Mucosa of stomach (tissue), 1 donor: ENCODE results near the gene CALML5.
A peak's percentile ranks its signal among the peaks of the same experiment; 100 is the strongest.

Source experiments
- H3K27me3 ChIP-seq: one replicate; pipeline ENCODE4 v1.7.0; 2013; ENCODE audit warnings: mild to moderate bottlenecking, low read length; ENCODE audit not compliant: control insufficient read depth, insufficient read depth
- H3K36me3 ChIP-seq: one replicate; pipeline ENCODE4 v1.7.0; 2013; ENCODE audit warnings: low read length; ENCODE audit not compliant: control insufficient read depth, insufficient read depth
- H3K4me1 ChIP-seq: one replicate; pipeline ENCODE4 v1.7.0; 2013; ENCODE audit warnings: mild to moderate bottlenecking, low read length; ENCODE audit not compliant: control insufficient read depth, insufficient read depth
- H3K4me3 ChIP-seq: one replicate; pipeline ENCODE4 v1.7.0; 2013; ENCODE audit warnings: low read length
- H3K9ac ChIP-seq: one replicate; pipeline ENCODE4 v1.7.0; 2013; ENCODE audit warnings: mild to moderate bottlenecking, low read length, moderate library complexity
- H3K9me3 ChIP-seq: one replicate; pipeline ENCODE4 v1.7.0; 2013; ENCODE audit warnings: mild to moderate bottlenecking, low read length, moderate library complexity; ENCODE audit not compliant: control insufficient read depth
- donor health status: Pancreatic carcinoma.

CALML5 gene

GRCh38 chr10:5467634-5468255, 31.6 kb downstream of the CALML5 start:
- H3K27me3 ChIP-seq = no peaks in the 10 kb centered on the region
- H3K4me3 ChIP-seq = no peak overlapping the region
- H3K9me3 ChIP-seq = no peaks in the 10 kb centered on the region
- no peaks in the 10 kb centered on the region for H3K36me3 ChIP-seq
- peak overlapping the region; percentile 80 for H3K9ac ChIP-seq
- H3K4me1 ChIP-seq = peaks cover 39% of the 10 kb centered on the region

DNA sequence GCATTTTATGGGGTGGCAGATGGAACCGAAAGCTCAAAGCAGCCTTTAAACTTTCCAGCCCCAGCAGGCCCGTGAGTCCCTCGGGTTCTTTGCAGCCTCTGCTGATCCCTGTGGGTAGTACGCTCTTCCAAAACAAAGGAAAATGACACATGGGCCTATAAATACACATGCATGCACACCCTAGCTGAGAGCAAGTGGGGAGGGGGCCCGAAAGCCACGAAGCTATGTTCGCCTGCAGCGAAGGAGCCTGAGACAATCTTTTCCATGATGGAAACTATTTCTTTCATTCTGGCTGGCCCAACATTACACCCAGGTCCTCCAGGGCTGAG, 32.2 kb downstream of the CALML5 start:
- Histone ChIP-seq H3K36me3 (no peaks in the 10 kb centered on the region), H3K9ac (peak overlapping the region; percentile 80), H3K27me3 (no peaks in the 10 kb centered on the region), H3K4me3 (no peak overlapping the region), H3K4me1 (peaks cover 43% of the 10 kb centered on the region), H3K9me3 (no peaks in the 10 kb centered on the region)

GRCh38 chr10:5466451-5467206, 32.7 kb downstream of the CALML5 start:
- Histone ChIP-seq H3K9me3 (no peaks in the 10 kb centered on the region), H3K4me1 (peaks cover 48% of the 10 kb centered on the region), H3K36me3 (no peaks in the 10 kb centered on the region), H3K27me3 (no peaks in the 10 kb centered on the region), H3K9ac (peak overlapping the region; percentile 80), H3K4me3 (no peak overlapping the region)

DNA sequence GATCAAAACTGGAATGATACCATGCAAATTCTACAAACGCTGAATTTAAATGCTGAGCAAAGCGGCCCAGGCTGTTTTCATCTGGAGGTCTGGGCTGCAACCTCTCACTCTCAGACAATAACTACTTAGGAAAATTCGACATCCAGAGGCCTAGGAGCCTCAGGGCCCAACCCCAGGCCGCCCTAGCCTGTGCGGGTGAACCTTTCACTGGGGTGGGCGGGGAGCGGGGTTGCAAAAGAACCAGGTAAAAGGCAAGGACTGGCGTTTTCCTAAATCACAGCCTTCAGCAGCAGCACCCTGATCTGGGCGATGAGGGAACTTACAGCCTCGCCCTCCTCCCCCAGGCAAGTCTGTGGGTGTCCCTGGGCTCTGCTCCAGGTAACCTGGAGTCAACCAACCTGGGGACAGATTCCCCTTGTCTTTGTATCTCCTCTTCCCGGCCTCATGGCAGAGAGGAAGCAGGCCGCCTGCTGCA, 33.4 kb downstream of the CALML5 start:
- Histone ChIP-seq H3K36me3 (no peaks in the 10 kb centered on the region), H3K27me3 (no peaks in the 10 kb centered on the region), H3K9me3 (no peaks in the 10 kb centered on the region), H3K9ac (peak overlapping the region; percentile 80), H3K4me1 (peaks cover 49% of the 10 kb centered on the region), H3K4me3 (no peak overlapping the region)

- Histone ChIP-seq H3K9ac (no peak overlapping the region), H3K4me3 (no peak overlapping the region), H3K9me3 (no peaks in the 10 kb centered on the region), H3K4me1 (peaks cover 49% of the 10 kb centered on the region), H3K36me3 (no peaks in the 10 kb centered on the region), H3K27me3 (no peaks in the 10 kb centered on the region)
Measured at GRCh38 chr10:5464546-5464945, 34.8 kb downstream of the CALML5 start.

DNA sequence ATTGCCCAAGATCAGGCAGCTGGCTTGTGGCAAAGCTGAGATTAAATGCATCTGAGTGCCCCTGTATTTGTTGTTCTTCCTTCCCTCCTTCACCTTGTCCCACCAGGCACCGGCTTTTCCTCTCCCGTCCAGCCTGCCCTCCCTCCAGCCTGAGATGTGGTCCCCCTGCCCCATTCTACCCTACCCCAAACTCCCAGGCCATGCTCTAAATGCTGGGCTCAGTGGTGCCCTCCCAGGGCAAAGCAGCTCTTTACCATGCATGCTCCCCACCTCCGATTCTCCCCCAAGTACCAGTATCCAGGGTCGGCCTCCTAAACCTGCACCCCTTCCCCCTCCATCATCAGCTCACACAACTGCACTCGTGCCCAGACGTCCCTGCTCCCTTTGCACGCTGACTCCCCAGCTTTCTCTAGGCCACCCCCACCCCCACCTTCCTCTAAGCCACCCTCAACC, 36.5 kb downstream of the CALML5 start:
- no peaks in the 10 kb centered on the region for H3K9me3 ChIP-seq
- no peaks in the 10 kb centered on the region for H3K36me3 ChIP-seq
- H3K4me3 ChIP-seq = no peak overlapping the region
- H3K9ac ChIP-seq = no peak overlapping the region
- H3K4me1 ChIP-seq = peaks cover 36% of the 10 kb centered on the region
- no peaks in the 10 kb centered on the region for H3K27me3 ChIP-seq

- Histone ChIP-seq H3K4me1 (peaks cover 29% of the 10 kb centered on the region), H3K9ac (no peak overlapping the region), H3K36me3 (no peaks in the 10 kb centered on the region), H3K4me3 (no peak overlapping the region), H3K27me3 (no peaks in the 10 kb centered on the region), H3K9me3 (no peaks in the 10 kb centered on the region)
Measured at GRCh38 chr10:5461914-5462840, 37.2 kb downstream of the CALML5 start.

DNA sequence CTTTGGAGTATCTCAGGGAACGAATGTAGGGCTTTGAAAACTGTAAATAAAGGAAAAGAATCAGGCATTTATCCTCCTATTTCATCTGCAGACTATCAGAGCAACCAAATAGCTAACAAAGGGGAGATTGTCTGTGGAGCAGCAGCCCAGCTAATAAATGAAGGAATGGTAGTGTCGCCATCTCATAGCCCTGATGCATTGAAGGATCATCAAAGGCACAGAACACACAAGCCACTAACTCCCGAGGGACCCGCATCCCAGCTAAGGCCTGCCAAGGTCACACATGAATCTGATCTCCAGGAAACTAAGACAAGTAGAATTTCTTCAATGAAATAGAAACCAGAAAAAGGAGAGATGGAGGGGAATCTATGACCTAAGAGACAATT, 38.2 kb downstream of the CALML5 start:
- H3K9me3 ChIP-seq = no peaks in the 10 kb centered on the region
- no peak overlapping the region for H3K4me3 ChIP-seq
- H3K4me1 ChIP-seq = peaks cover 20% of the 10 kb centered on the region
- no peaks in the 10 kb centered on the region for H3K27me3 ChIP-seq
- H3K9ac ChIP-seq = no peak overlapping the region
- H3K36me3 ChIP-seq = peaks cover 6% of the 10 kb centered on the region

DNA sequence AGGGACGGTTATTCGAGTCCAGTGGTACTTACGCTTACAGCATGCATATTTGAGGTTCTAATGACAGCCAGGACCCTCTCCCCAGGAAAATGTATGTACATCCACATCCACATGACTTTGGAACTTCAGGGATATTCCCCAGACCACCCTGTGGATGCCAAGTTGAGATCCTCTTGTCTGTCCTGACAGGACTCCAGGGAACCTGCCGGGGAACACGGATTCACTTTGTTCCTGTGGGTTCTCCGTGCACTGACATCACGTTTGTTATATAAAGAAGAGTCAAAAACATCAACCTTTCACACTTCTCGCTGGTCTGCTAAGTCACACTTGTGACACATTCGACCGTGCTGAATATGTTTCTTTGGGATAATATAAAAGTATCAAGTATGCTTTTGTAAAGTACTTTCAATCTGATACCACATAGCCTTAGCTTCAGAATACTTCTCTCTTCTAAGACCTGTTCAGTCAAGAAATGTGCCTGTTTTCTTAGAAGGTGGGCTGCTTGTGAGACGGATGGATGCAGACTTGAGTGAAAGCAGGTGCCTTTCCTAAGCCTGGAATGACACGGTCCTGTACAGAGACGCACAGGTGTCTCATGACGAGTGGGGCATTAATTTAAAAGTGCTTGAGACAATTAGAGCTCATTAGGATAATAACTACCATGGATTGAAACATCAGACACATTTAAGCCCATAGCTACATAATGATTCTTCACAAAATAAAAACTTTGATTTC, 38.7 kb downstream of the CALML5 start:
- Histone ChIP-seq H3K36me3 (peaks cover 6% of the 10 kb centered on the region), H3K9ac (no peak overlapping the region), H3K4me3 (no peak overlapping the region), H3K27me3 (no peaks in the 10 kb centered on the region), H3K4me1 (peaks cover 14% of the 10 kb centered on the region), H3K9me3 (no peaks in the 10 kb centered on the region)

GRCh38 chr10:5458949-5459747, 40.2 kb downstream of the CALML5 start:
- peaks cover 6% of the 10 kb centered on the region for H3K36me3 ChIP-seq
- no peak overlapping the region for H3K9ac ChIP-seq
- H3K9me3 ChIP-seq = no peaks in the 10 kb centered on the region
- no peaks in the 10 kb centered on the region for H3K27me3 ChIP-seq
- H3K4me1 ChIP-seq = peaks cover 10% of the 10 kb centered on the region
- no peak overlapping the region for H3K4me3 ChIP-seq

DNA sequence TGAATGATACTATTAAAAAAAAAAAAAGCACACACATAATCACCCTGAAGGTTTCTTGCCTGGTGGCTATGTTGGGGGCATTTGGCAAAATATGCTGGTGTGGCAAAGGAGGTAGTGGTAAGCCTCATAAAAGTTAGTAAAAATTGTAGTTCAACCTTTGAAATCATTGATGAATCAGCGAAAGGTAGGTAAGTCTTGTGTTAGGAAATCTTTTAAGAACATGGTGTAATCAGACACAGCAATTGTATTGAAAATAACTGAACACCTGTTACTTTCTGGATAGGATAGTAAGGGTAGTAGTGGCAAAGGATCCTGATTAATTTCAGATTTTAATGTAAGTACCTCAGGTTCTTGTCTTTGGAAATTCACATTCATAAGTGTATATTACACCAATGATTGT, 40.9 kb downstream of the CALML5 start:
- no peaks in the 10 kb centered on the region for H3K27me3 ChIP-seq
- no peak overlapping the region for H3K9ac ChIP-seq
- H3K9me3 ChIP-seq = no peaks in the 10 kb centered on the region
- H3K36me3 ChIP-seq = peaks cover 10% of the 10 kb centered on the region
- no peak overlapping the region for H3K4me3 ChIP-seq
- H3K4me1 ChIP-seq = peaks cover 10% of the 10 kb centered on the region
